CD14-positive monocyte (primary cell): ENCODE results near the gene PIP5K1B. TPM values are rescaled to one million over a fixed set of nuclear protein-coding genes. Genes with fewer than 3 reads are reported as not detected.

Experiments
- DNase-seq, 3 donors: peaks; one replicate each; pipeline ENCODE4 v3.0.0-alpha.2; 2011 to 2022
- H2AFZ ChIP-seq: 2 replicates; pipeline ENCODE4 v1.6.0; 2012; ENCODE audit warnings: mild to moderate bottlenecking, low read depth, low read length, inconsistent platforms; ENCODE audit not compliant: insufficient read depth, poor library complexity, severe bottlenecking
- H3K27ac ChIP-seq, 2 donors: 1 replicate in 1 of 2; 2 replicates in 1 of 2; pipeline ENCODE4 v1.5.1; 2012 to 2013; ENCODE audit warnings: low read length in 2 of 2, control low read depth in 1 of 2, inconsistent platforms in 1 of 2, low read depth in 1 of 2, mild to moderate bottlenecking in 1 of 2
- H3K27me3 ChIP-seq, 2 donors: one replicate each; pipeline versions ENCODE4 v1.6.0 to v1.6.1; 2011 to 2013; ENCODE audit warnings: low read length in 2 of 2; ENCODE audit not compliant: control insufficient read depth in 2 of 2, insufficient read depth in 2 of 2
- H3K36me3 ChIP-seq, 2 donors: replicated peaks in 1 of 2; 1 replicate in 1 of 2; 2 replicates in 1 of 2; pipeline versions ENCODE4 v1.5.1 to v1.6.1; 2012 to 2013; ENCODE audit warnings: low read length in 2 of 2, control low read depth in 1 of 2, inconsistent platforms in 1 of 2, mild to moderate bottlenecking in 1 of 2; ENCODE audit not compliant: insufficient read depth in 2 of 2, control insufficient read depth in 1 of 2
- H3K4me1 ChIP-seq, 2 donors: 1 replicate in 1 of 2; 2 replicates in 1 of 2; pipeline versions ENCODE4 v1.5.1 to v1.6.1; 2012 to 2013; ENCODE audit warnings: low read length in 2 of 2, control low read depth in 1 of 2, inconsistent platforms in 1 of 2, mild to moderate bottlenecking in 1 of 2, moderate library complexity in 1 of 2; ENCODE audit not compliant: insufficient read depth in 2 of 2, control insufficient read depth in 1 of 2
- H3K4me2 ChIP-seq: replicated peaks from 2 replicates; pipeline ENCODE3; 2012; ENCODE audit warnings: low read length, moderate library complexity, mild to moderate bottlenecking; ENCODE audit not compliant: poor library complexity, severe bottlenecking; ENCODE audit errors: extremely low read depth
- H3K4me3 ChIP-seq, 3 experiments: fragments of 200-600 bp in 1 of 3; sonication (generic) in 1 of 3; replicated peaks in 1 of 3; 1 replicate in 2 of 3; 2 replicates in 1 of 3; pipeline ENCODE4 v1.5.1; 2011 to 2013; ENCODE audit warnings: low read length in 3 of 3, mild to moderate bottlenecking in 3 of 3, control low read depth in 2 of 3, low read depth in 2 of 3, inconsistent platforms in 1 of 3, moderate library complexity in 1 of 3
- H3K79me2 ChIP-seq: 2 replicates; pipeline ENCODE4 v1.6.0; 2012; ENCODE audit warnings: mild to moderate bottlenecking, control low read depth, inconsistent platforms, low read length, moderate library complexity; ENCODE audit not compliant: insufficient read depth
- H3K9ac ChIP-seq: 2 replicates; pipeline ENCODE4 v1.6.0; 2017; ENCODE audit warnings: low read length, mild to moderate bottlenecking; ENCODE audit not compliant: insufficient read depth, poor library complexity, severe bottlenecking
- H3K9me3 ChIP-seq, 2 donors: replicated peaks in 1 of 2; 1 replicate in 1 of 2; 2 replicates in 1 of 2; pipeline versions ENCODE4 v1.5.1 to v1.6.1; 2012 to 2013; ENCODE audit warnings: low read length in 2 of 2, control low read depth in 1 of 2; ENCODE audit not compliant: control insufficient read depth in 1 of 2, insufficient read depth in 1 of 2
- H4K20me1 ChIP-seq: 2 replicates; pipeline ENCODE4 v1.6.0; 2012; ENCODE audit warnings: mild to moderate bottlenecking, low read length, control low read depth, moderate library complexity; ENCODE audit not compliant: insufficient read depth
- H3K27ac Mint-ChIP-seq, 7 donors: one replicate each; pipeline ENCODE4 v1.8.0; 2020; ENCODE audit warnings: mild to moderate bottlenecking in 7 of 7, mixed read lengths in 7 of 7, moderate library complexity in 6 of 7, inconsistent platforms in 2 of 7
- H3K27me3 Mint-ChIP-seq, 3 donors: one replicate each; pipeline ENCODE4 v1.8.0; 2021 to 2022; ENCODE audit warnings: low read depth in 3 of 3, mild to moderate bottlenecking in 3 of 3, mixed read lengths in 3 of 3, moderate library complexity in 3 of 3, inconsistent platforms in 1 of 3
- H3K36me3 Mint-ChIP-seq, 2 donors: one replicate each; pipeline ENCODE4 v1.8.0; 2020; ENCODE audit warnings: mixed read lengths in 2 of 2, inconsistent platforms in 1 of 2, mild to moderate bottlenecking in 1 of 2
- H3K4me1 Mint-ChIP-seq: one replicate; pipeline ENCODE4 v1.8.0; 2020; ENCODE audit warnings: mild to moderate bottlenecking, mixed read lengths
- H3K4me3 Mint-ChIP-seq, 2 donors: one replicate each; pipeline ENCODE4 v1.8.0; 2020; ENCODE audit warnings: mild to moderate bottlenecking in 2 of 2, mixed read lengths in 2 of 2, moderate library complexity in 1 of 2
- H3K9me3 Mint-ChIP-seq, 7 donors: one replicate each; pipeline ENCODE4 v1.8.0; 2020 to 2022; ENCODE audit warnings: mixed read lengths in 7 of 7, mild to moderate bottlenecking in 6 of 7, moderate library complexity in 6 of 7, inconsistent platforms in 2 of 7
- CTCF ChIP-seq: fragments of 200-600 bp; IDR thresholded peaks from one replicate; pipeline ENCODE4 v1.8.0; 2022; ENCODE audit warnings: antibody characterized with exemption, mild to moderate bottlenecking
- WGBS: methylation state at CpG from one replicate; pipeline ENCODE4 v1.1.5; 2013; ENCODE audit warnings: missing lambda C conversion rate; ENCODE audit not compliant: insufficient coverage; 5-methylcytosine and 5-hydroxymethylcytosine counted together
- intact Hi-C, 2 donors: fragments of 100-400 bp; cut with micrococcal nuclease; formaldehyde crosslinking; loops; one replicate each; pipeline versions ENCODE4 v1.15.0 to v1.15.1; 2023
- polyA plus RNA-seq, 3 donors: library from polyadenylated mRNA; depleted of rRNA in 1 of 3; unstranded in 2 of 3; stranded (reverse) in 1 of 3; fragments of 300-500 nt in 2 of 3; fragments of >200 nt in 1 of 3; fragmentation: Illumina TruSeq in 2 of 3; gene quantifications; 1 replicate in 2 of 3; 2 replicates in 1 of 3; pipeline ENCODE4 v1.2.3, GENCODE V29; 2012 to 2021

Gene PIP5K1B
- polyA plus RNA-seq, 3 donors: 0.18 to 4.1 (median 0.87) TPM

- H3K4me3 Mint-ChIP-seq: no peak overlapping the region
- no peak overlapping the region for H3K27ac ChIP-seq
- no peak overlapping the region for H2AFZ ChIP-seq
- no peaks in the 10 kb centered on the region for H3K9me3 ChIP-seq
- DNase-seq: no peak
- H3K27ac Mint-ChIP-seq: no peak overlapping the region
- H3K36me3 ChIP-seq: no peaks in the 10 kb centered on the region
- peaks cover 18% of the 10 kb centered on the region for H3K4me1 Mint-ChIP-seq
- no peaks in the 10 kb centered on the region for H3K27me3 ChIP-seq
- no peak overlapping the region for H3K4me2 ChIP-seq
- intact Hi-C loops: no loop called here
- H3K79me2 ChIP-seq: no peaks in the 10 kb centered on the region
- no peak for TF ChIP-seq CTCF
- H3K27me3 Mint-ChIP-seq: peaks cover 0 to 3% (median 0%) of the 10 kb centered on the region in 3 donors
- no peak overlapping the region for H3K4me3 ChIP-seq
- H3K36me3 Mint-ChIP-seq: peaks cover 3 to 8% of the 10 kb centered on the region in 2 donors
- WGBS: no CpG with 5 or more reads among the region's 1 CpG
- H3K9ac ChIP-seq: no peak overlapping the region
- no peaks in the 10 kb centered on the region for H4K20me1 ChIP-seq
- H3K4me1 ChIP-seq: no peaks in the 10 kb centered on the region
- H3K9me3 Mint-ChIP-seq: peaks cover 0 to 2% (median 0%) of the 10 kb centered on the region in 7 donors
These were observed 191.4 kb downstream of the PIP5K1B start for GRCh38 chr9:68896486-68896885.

DNA sequence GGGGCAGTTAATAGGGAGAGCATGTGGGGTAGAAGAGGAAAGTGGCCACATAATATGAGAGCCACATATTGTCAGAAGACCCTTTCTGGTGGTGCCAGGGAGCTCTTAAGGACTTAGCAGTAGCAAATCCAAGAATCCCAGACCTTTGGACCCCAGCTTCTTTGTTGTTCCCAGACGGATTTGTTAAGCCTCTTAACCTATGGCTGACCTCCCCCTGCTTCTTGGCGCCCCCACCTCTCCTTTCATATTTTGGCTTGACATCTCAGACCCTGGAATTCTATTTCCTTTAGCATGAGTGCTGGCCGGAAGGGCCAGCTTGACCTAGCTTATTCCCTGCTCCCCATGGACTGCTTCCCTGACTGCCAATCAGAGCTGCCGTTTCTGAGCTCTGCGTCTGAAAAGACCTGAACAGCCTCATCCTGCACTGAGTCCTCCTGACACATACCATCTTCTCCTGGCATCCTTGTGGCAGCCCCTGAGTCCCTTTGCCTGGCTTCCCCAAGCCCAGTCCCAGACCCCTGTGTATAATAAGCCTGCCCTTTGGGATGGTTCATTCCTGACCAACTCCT lies 192.6 kb downstream of the PIP5K1B start:
- Histone ChIP-seq H4K20me1 (no peaks in the 10 kb centered on the region), H2AFZ (no peak overlapping the region), H3K27me3 (no peaks in the 10 kb centered on the region), H3K36me3 (no peaks in the 10 kb centered on the region), H3K4me2 (no peak overlapping the region), H3K4me1 (peaks cover 3 to 9% of the 10 kb centered on the region in 2 donors), H3K27ac (no peak overlapping the region), H3K9me3 (no peaks in the 10 kb centered on the region), H3K4me3 (no peak overlapping the region), H3K79me2 (no peaks in the 10 kb centered on the region), H3K9ac (no peak overlapping the region)
- Mint-ChIP-seq H3K27ac (peak overlapping the region in 1 of 7 donors; percentile 50), H3K4me3 (no peak overlapping the region), H3K4me1 (peaks cover 24% of the 10 kb centered on the region), H3K27me3 (peaks cover 0 to 3% (median 0%) of the 10 kb centered on the region in 3 donors), H3K36me3 (peaks cover 3 to 6% of the 10 kb centered on the region in 2 donors), H3K9me3 (peaks cover 0 to under 1% (median 0%) of the 10 kb centered on the region in 7 donors)
- intact Hi-C loops: no loop called here
- no peak for TF ChIP-seq CTCF
- WGBS: 70% methylated on average over 4 of the region's 5 CpGs
- no peak for DNase-seq
